Naive B cell (primary cell): Measurements from ENCODE around the gene SHC3. TPM values are rescaled to one million over a fixed set of nuclear protein-coding genes. Genes with fewer than 3 reads are reported as not detected.
A peak's percentile ranks its signal among the peaks of the same experiment; 100 is the strongest.

Experiments
- ATAC-seq, 2 donors: fragments of 150-1000 bp; cut with Tn5 transposase; 2 replicates each; pipeline ENCODE4 v1.10.0; 2021; ENCODE audit warnings: low read depth in 2 of 2, mild to moderate bottlenecking in 2 of 2, moderate library complexity in 2 of 2
- DNase-seq: peaks from one replicate; pipeline ENCODE4 v3.0.0; 2022
- H3K27ac Mint-ChIP-seq, 6 donors: one replicate each; pipeline ENCODE4 v1.8.0; 2020 to 2022; ENCODE audit warnings: mild to moderate bottlenecking in 6 of 6, mixed read lengths in 6 of 6, moderate library complexity in 5 of 6, inconsistent platforms in 2 of 6
- H3K27me3 Mint-ChIP-seq, 3 donors: one replicate each; pipeline ENCODE4 v1.8.0; 2021 to 2022; ENCODE audit warnings: mixed read lengths in 3 of 3, mild to moderate bottlenecking in 1 of 3
- H3K36me3 Mint-ChIP-seq, 2 donors: one replicate each; pipeline ENCODE4 v1.8.0; 2020 to 2022; ENCODE audit warnings: mixed read lengths in 2 of 2, inconsistent platforms in 1 of 2, mild to moderate bottlenecking in 1 of 2
- H3K4me1 Mint-ChIP-seq, 3 donors: one replicate each; pipeline ENCODE4 v1.8.0; 2020 to 2022; ENCODE audit warnings: mixed read lengths in 3 of 3, inconsistent platforms in 1 of 3, mild to moderate bottlenecking in 1 of 3, moderate library complexity in 1 of 3
- H3K4me3 Mint-ChIP-seq, 8 donors: one replicate each; pipeline ENCODE4 v1.8.0; 2020 to 2022; ENCODE audit warnings: mild to moderate bottlenecking in 8 of 8, mixed read lengths in 8 of 8, moderate library complexity in 8 of 8, inconsistent platforms in 2 of 8
- H3K9me3 Mint-ChIP-seq, 7 donors: one replicate each; pipeline ENCODE4 v1.8.0; 2020 to 2022; ENCODE audit warnings: mixed read lengths in 7 of 7, mild to moderate bottlenecking in 5 of 7, inconsistent platforms in 2 of 7, moderate library complexity in 1 of 7
- polyA plus RNA-seq, 6 donors: library from polyadenylated mRNA; unstranded; fragments of 300-500 nt; fragmentation: Illumina TruSeq; gene quantifications; one replicate each; pipeline ENCODE4 v1.2.3, GENCODE V29; 2021; ENCODE audit warnings: low read depth in 6 of 6

The SHC3 gene
- polyA plus RNA-seq, 6 donors from 2014 or later, result 0.04 to 0.24 TPM; not detected in 4

- Mint-ChIP-seq H3K27ac (peak overlapping the region in 1 of 6 donors; percentile 68), H3K4me1 (no peaks in the 10 kb centered on the region), H3K36me3 (no peaks in the 10 kb centered on the region)
Observed at GRCh38 chr9:88965473-88965872, 213.1 kb downstream of the SHC3 start.

GRCh38 chr9:88960632-88961031, 218.0 kb downstream of the SHC3 start:
- Mint-ChIP-seq H3K36me3 (no peaks in the 10 kb centered on the region), H3K9me3 (no peaks in the 10 kb centered on the region), H3K4me3 (no peak overlapping the region), H3K27ac (peak overlapping the region in 1 of 6 donors; percentile 1), H3K27me3 (peaks cover 22 to 45% (median 37%) of the 10 kb centered on the region in 3 donors), H3K4me1 (no peaks in the 10 kb centered on the region)
- no peak for DNase-seq
- no peak for ATAC-seq

More at GRCh38 chr9:88965473-88965872, 213.1 kb downstream of the SHC3 start:
- ATAC-seq (no peak), DNase-seq (no peak)
- Mint-ChIP-seq H3K9me3 (peaks cover 0 to 2% (median 0%) of the 10 kb centered on the region in 7 donors), H3K27me3 (peaks cover 12 to 39% (median 31%) of the 10 kb centered on the region in 3 donors), H3K4me3 (no peak overlapping the region)

- Mint-ChIP-seq H3K4me3 (no peak overlapping the region), H3K9me3 (no peaks in the 10 kb centered on the region), H3K4me1 (no peaks in the 10 kb centered on the region), H3K36me3 (no peaks in the 10 kb centered on the region), H3K27me3 (peaks cover 29 to 53% (median 44%) of the 10 kb centered on the region in 3 donors), H3K27ac (no peak overlapping the region)
- ATAC-seq, result no peak
- no peak for DNase-seq
Observed at GRCh38 chr9:88959727-88960469, 218.7 kb downstream of the SHC3 start.

- Mint-ChIP-seq H3K4me1 (peaks cover 0 to 7% (median 0%) of the 10 kb centered on the region in 3 donors), H3K4me3 (no peak overlapping the region), H3K27me3 (peaks cover 32 to 64% (median 60%) of the 10 kb centered on the region in 3 donors), H3K9me3 (peaks cover 0 to 2% (median 0%) of the 10 kb centered on the region in 7 donors), H3K36me3 (no peaks in the 10 kb centered on the region), H3K27ac (no peak overlapping the region)
- no peak for DNase-seq
- ATAC-seq, result no peak
Observed at GRCh38 chr9:88957526-88957925, 221.1 kb downstream of the SHC3 start.

Other genes starting within 250 kb of the SHC3 start
- gene S1PR3, start 187.3 kb downstream of the SHC3 start, polyA plus RNA-seq, result under 1 TPM in 1 of 6 donors, not detected in 5; 0.26 TPM
- gene CKS2, start 132.4 kb upstream of the SHC3 start, polyA plus RNA-seq, result 10 to 100 TPM; 22.9 to 46.9 (median 39.0) TPM
- 10 to 100 TPM; 15.4 to 39.3 (median 28.2) TPM for gene SECISBP2, start 139.7 kb upstream of the SHC3 start, polyA plus RNA-seq